ENCODE data around the gene GCC2.

DNA sequence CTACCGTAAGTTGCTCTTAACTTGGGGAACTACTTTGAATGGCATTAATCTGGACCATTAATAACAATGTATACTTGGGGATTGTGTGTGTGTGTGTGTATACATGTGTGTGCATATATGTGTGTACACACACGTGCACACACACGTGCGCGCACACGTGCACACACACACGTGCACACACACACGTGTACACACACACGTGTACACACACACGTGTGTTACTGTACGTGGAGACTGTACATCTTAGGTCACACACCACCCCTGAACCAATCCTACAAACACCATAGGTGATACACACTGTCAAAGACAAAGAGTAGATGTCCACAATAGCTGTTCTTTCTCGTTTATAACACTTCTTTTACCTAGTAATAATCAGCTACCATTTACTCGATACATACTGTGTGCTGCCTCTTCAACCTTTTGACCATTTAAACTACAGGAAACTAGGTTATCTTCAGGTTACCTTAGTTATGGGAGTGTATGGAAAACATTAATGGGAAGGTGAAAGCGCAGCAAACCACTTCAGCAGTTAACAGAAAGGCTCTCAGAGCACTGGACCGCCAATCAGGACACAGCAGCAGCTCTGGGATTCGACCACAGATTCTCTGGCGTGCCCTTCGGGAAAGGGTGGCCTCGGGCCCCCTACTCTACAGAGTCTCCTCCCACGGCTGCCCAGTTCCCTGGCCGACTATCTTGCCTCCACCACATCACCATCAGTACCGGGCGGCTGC is 894 bp upstream of the GCC2 start:
- no peak for TF ChIP-seq CTCF (IDR thresholded peaks at IDR 0.05; ENCODE audit: insufficient read depth, low read length, poor library complexity, severe bottlenecking)
- no peak for TF ChIP-seq EZH2phosphoT487 (conservative IDR thresholded peaks at IDR 0.05; ENCODE audit: low read length)

Data from SU-DHL-6 (cell line).